Epithelial cell of proximal tubule (primary cell): Measurements from ENCODE around the gene TMUB1. TPM values are rescaled to one million over a fixed set of nuclear protein-coding genes. Genes with fewer than 3 reads are reported as not detected.

Experiments
- DNase-seq: peaks from one replicate; pipeline ENCODE4 v3.0.0-alpha.2; 2011; ENCODE audit warnings: low read depth
- H3K4me3 ChIP-seq: 2 replicates; pipeline ENCODE4 v1.5.1; 2011; ENCODE audit warnings: low read depth, mild to moderate bottlenecking, low read length
- CTCF ChIP-seq: conservative IDR thresholded peaks from 2 replicates; pipeline ENCODE4 v1.5.1; 2012; ENCODE audit warnings: low read depth, mild to moderate bottlenecking, low read length
- total RNA-seq: library from RNA; depleted of rRNA; stranded (reverse); fragments of >200 nt; gene quantifications from 2 replicates; pipeline ENCODE4 v1.2.3, GENCODE V29; 2015

The TMUB1 gene
- total RNA-seq, 1 donor from 2014 or later = 73.7 TPM

- TF ChIP-seq CTCF = no peak
- no peak overlapping the region for H3K4me3 ChIP-seq
- no peak for DNase-seq
These were observed 9.3 kb downstream of the TMUB1 start for GRCh38 chr7:151073990-151074389.

- no peak for TF ChIP-seq CTCF
- DNase-seq = no peak
- no peak overlapping the region for H3K4me3 ChIP-seq
These were observed 12.0 kb downstream of the TMUB1 start for GRCh38 chr7:151071032-151071866.

GRCh38 chr7:151070574-151070960, 12.7 kb downstream of the TMUB1 start:
- TF ChIP-seq CTCF = no peak
- DNase-seq = no peak
- no peak overlapping the region for H3K4me3 ChIP-seq

GRCh38 chr7:151069841-151070573, 13.3 kb downstream of the TMUB1 start:
- TF ChIP-seq CTCF = no peak
- DNase-seq = no peak
- no peak overlapping the region for H3K4me3 ChIP-seq

- no peak for TF ChIP-seq CTCF
- no peak overlapping the region for H3K4me3 ChIP-seq
- DNase-seq = no peak
These were observed 15.1 kb downstream of the TMUB1 start for GRCh38 chr7:151068069-151068773.

GRCh38 chr7:151066273-151066974, 16.9 kb downstream of the TMUB1 start:
- no peak for DNase-seq
- H3K4me3 ChIP-seq = no peak overlapping the region
- TF ChIP-seq CTCF = no peak
